GM19240 (cell line): ENCODE results near the gene KRT20.

Experiments
- DNase-seq: peaks from one replicate; pipeline ENCODE4 v3.0.0; 2011; ENCODE audit warnings: low spot score; ENCODE audit not compliant: insufficient read length

Gene KRT20

DNA sequence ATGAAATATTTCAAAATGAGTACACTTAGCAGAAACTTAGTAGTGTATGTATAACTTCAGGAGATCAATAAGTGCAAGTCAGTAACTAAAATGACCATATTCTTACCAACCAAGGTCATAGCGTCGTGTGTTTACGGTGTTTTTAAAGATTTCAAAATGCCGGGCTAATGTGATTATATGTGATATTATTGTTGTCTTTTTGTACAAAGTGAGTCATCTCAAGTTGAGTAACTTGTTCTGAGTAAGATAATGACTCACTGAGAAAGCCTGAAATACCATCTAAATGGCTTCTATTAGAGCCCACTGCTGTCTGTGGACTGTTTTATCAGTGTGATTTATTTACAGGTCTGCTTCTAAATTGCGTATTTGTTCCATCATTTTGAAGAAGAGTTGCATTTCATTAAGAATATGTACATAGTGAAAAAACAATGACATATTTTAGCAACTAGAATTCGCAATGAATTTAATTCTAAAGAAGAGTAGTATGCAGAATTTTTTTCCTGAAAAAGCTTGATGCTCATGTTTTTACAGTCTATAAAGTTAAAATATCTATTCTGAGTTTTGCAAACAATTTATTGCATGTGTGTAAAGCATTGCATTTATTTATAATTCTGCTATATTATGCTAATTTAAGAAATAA lies 30.7 kb downstream of the KRT20 start:
- DNase-seq, result no peak

DNA sequence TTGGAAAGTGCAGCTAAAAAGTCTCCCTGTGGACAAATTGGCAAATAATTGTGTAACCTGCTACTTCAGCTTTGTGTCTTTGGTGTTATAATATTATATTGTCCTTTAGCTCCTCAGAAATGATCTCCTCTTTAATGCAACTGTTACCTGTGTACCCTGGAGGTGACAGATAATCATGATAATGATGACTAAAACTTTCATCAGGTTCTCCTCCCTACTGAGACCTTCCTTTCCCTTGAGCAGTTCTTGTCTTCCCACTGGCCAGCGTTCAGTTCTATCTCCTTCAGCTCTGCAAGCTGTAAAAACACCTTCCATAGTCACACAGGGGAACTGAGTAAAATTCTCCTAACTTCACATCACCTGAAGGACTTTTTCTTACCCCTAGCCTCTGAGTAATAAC lies 32.7 kb downstream of the KRT20 start:
- DNase-seq, result no peak

- DNase-seq, result no peak
Observed at GRCh38 chr17:40850293-40850972, 34.6 kb downstream of the KRT20 start.

- DNase-seq, result no peak
Observed at GRCh38 chr17:40849723-40850122, 35.3 kb downstream of the KRT20 start.

- DNase-seq, result no peak
Observed at GRCh38 chr17:40848583-40849235, 36.3 kb downstream of the KRT20 start.

DNA sequence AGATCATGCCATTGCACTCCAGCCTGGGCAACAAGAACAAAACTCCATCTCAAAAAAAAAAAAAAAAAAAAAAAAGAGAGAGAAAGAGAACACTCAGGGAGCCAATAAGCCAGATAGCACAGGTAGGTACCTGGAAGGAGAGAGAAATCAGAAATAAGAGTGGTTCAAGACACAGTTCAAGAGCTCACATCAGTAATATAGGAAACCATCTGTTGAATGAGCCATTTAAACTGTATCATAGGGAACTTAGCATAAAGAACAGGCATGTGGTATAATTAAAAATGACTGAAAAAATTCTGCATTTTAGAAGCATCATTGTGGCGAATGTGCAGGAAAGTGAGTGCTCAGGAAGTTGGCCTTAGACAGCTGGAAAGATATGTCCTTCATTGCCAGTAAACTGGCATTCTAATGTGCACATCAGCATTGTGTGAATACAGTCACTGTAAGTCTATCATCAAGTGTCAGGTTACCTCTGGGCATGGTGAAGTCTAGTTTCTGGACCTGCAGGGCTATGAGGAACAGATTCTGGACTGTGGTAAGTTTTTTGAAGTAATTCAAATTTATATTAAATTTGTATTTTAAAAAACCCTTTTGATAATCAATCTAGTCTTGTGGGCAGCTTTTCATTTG lies 38.4 kb downstream of the KRT20 start:
- no peak for DNase-seq

- DNase-seq, result no peak
Observed at GRCh38 chr17:40844671-40845107, 40.4 kb downstream of the KRT20 start.

DNA sequence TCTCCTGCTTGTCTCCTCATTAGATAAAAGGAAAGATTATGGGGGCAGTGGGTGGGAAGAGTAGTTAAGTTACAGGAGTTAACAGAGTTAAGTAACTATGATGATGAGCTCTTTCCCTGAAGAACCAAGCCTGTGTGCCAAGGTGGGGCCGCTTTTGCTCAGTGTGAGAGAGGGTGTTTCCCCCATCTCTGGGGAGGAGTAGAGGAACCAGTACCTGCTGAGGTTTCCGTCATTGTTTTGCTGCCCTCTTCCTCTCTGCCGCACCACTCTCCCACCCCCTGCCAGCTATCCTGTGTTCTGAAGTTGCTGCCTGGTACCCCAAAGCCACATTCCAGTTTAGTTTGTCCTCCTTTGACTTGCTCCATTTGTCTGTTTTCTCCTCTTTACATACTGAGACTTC lies 41.8 kb downstream of the KRT20 start:
- no peak for DNase-seq

DNA sequence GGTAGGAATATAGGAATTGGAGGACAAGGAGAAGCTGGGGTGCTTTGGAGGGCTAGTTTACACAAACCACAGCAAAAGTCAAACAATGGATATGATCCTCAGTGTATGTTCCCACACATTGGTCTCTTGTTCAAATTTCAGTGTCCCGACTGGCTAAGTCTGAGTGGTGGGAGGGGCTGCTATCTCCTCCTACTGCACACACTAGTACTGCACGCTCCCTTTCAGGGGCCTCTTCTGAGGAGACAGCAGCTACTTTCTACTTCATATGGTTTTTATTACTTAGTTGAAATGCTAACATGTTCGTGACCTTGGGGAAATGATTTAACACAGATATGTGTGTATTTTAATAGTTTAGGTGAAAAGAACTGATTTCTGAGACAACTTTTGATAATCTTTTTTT lies 43.8 kb downstream of the KRT20 start:
- no peak for DNase-seq

- DNase-seq, result no peak
Observed at GRCh38 chr17:40839194-40839593, 45.8 kb downstream of the KRT20 start.

DNA sequence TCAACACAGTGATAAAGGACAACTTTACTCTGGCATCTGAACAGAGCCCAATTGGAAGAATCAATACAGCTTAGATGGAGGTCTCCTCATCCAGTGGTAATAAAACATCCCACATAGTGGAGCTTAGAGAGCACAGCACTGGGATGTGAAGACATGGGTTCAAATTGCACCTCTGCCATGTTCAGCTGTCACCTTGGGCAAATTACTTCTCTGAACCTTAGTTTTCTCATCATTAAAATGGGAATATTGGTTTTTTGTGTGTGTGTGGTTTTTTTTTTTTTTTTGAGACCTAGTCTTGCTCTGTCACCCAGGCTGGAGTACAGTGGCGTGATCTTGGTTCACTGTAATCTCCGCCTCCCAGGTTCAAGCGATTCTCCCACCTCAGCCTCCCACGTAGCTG lies 49.0 kb downstream of the KRT20 start:
- DNase-seq, result no peak

DNA sequence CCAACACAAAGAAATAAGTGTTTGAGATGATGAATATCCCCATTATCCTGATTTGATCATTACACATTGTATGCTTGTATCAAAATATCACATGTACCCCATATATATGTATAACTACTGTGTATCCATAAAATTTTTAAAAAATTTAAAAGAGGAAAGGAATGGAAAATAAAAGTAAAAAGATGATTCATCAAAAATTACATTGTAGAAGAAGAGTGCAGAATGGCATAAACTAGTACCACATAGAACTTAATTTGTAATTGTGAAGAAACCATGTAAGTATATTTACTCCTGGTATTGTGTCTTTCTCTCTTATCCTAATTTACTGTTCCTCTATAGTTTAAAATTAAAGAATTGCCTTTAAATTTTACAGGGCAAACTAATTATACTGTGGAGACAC lies 51.2 kb downstream of the KRT20 start:
- no peak for DNase-seq

DNA sequence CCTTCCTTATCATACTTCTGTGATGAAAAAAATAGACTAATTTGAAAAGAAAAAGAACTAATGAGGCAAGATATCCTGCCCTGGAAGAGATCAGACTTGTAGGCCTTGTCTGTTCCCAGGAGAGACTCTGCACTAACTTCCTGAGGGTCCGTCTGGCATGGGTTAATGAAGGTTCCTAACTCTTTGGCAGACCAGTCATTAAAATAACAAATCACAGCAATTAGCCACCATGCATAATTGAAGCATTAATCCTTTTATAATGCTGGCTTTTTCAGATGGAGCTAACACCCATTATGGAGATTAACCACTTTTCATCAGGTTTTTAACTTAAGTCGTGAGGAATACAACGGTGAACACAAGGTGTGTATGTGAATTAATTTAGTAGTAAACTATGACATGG lies 52.2 kb downstream of the KRT20 start:
- DNase-seq, result no peak

- DNase-seq, result no peak
Observed at GRCh38 chr17:40830085-40830776, 54.8 kb downstream of the KRT20 start.

DNA sequence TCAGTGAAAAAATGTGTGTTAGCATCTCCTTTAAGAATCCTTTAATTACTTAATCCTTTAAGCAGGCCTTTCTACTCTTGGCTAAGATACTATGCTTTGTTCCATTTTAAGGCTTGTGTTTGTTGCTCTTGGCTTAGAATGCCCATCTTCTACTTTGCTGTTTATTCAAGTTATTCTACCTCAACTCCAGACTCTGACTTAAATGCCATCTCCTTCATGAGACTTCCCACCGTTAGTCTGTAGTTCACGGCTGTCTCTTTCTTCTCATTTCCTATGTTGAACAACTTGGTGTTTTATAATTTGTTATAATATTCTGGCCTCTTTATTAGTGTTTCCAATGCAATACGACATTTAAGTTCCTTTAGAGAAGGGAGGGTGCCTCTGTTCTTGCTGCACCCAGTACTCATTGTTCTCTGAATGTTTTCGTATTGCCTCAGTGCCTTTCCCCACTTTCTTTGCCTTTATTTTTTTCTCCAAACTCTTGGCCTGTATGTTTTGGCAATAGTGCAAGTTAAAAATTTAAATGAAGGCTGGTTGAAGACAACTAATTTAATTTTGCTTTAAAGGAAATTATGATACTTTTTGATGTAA lies 56.5 kb downstream of the KRT20 start:
- DNase-seq, result no peak

GRCh38 chr17:40827746-40828453 lies 57.1 kb downstream of the KRT20 start:
- DNase-seq, result no peak
